ENCODE measurements around the gene JMJD8. TPM values are rescaled to one million over a fixed set of nuclear protein-coding genes. Genes with fewer than 3 reads are reported as not detected.

JMJD8 gene
- total RNA-seq, 1 experiment from 2014 or later: 33.4 TPM

GRCh38 chr16:703406-703805 is 19.3 kb upstream of the JMJD8 start:
- ChIA-PET POLR2A (interaction anchor here (0.5 to 3.2 kb wide), 13 partner anchors 8 to 1292 kb away, joined by 3 to 24 read pairs (median 4); partner anchors contain the start of genes ANTKMT, CIAO3, JMJD8 and METRN), CTCF (interaction anchor here (0.5 to 1.2 kb wide), 9 partner anchors 8 to 1081 kb away, joined by 3 read pairs; partner anchors contain the start of genes ANTKMT, RHOT2 and WDR90)
- no peaks in the 10 kb centered on the region for H3K9me3 Mint-ChIP-seq (ENCODE audit: unreplicated experiment)
- no peak overlapping the region for H3K27ac Mint-ChIP-seq (ENCODE audit: low read depth, unreplicated experiment)
- no peak for TF ChIP-seq CTCF (IDR thresholded peaks at IDR 0.05; ENCODE audit: unreplicated experiment)
- H3K4me1 Mint-ChIP-seq (ENCODE audit: insufficient read depth, unreplicated experiment): peaks cover 10% of the 10 kb centered on the region
- intact Hi-C loops (cut with micrococcal nuclease): no loop called here
- no peak overlapping the region for H3K4me3 Mint-ChIP-seq (ENCODE audit: unreplicated experiment)
- peaks cover 26% of the 10 kb centered on the region for H3K36me3 Mint-ChIP-seq (ENCODE audit: insufficient read depth, unreplicated experiment)
- DNase-seq (ENCODE audit: unreplicated experiment): no peak
- no peaks in the 10 kb centered on the region for H3K27me3 Mint-ChIP-seq (ENCODE audit: insufficient read depth, unreplicated experiment)
- no TSS peak for BruUV-seq (replicated peaks)

GRCh38 chr16:702341-702740 is 18.2 kb upstream of the JMJD8 start:
- Mint-ChIP-seq H3K4me1 (ENCODE audit: insufficient read depth, unreplicated experiment) (no peaks in the 10 kb centered on the region), H3K4me3 (ENCODE audit: unreplicated experiment) (no peak overlapping the region), H3K27me3 (ENCODE audit: insufficient read depth, unreplicated experiment) (no peaks in the 10 kb centered on the region), H3K36me3 (ENCODE audit: insufficient read depth, unreplicated experiment) (peaks cover 37% of the 10 kb centered on the region), H3K9me3 (ENCODE audit: unreplicated experiment) (no peaks in the 10 kb centered on the region), H3K27ac (ENCODE audit: low read depth, unreplicated experiment) (no peak overlapping the region)
- ChIA-PET POLR2A (interaction anchor here (1.6 to 1.8 kb wide), 2 partner anchors 14 to 18 kb away, joined by 8 read pairs; partner anchors contain the start of genes JMJD8 and METRN), CTCF (no interaction called here)
- intact Hi-C loops (cut with micrococcal nuclease): no loop called here
- BruUV-seq (replicated peaks): no TSS peak
- no peak for DNase-seq (ENCODE audit: unreplicated experiment)
- no peak for TF ChIP-seq CTCF (IDR thresholded peaks at IDR 0.05; ENCODE audit: unreplicated experiment)

GRCh38 chr16:700684-701584 is 16.8 kb upstream of the JMJD8 start:
- H3K36me3 Mint-ChIP-seq (ENCODE audit: insufficient read depth, unreplicated experiment): peaks cover 51% of the 10 kb centered on the region
- ChIA-PET CTCF (interaction anchor here (0.9 kb wide), 1 partner anchor 19 kb away, joined by 3 read pairs; no protein-coding TSS in a partner anchor), POLR2A (interaction anchor here (1.3 kb wide), 1 partner anchor 11 kb away, joined by 3 read pairs; no protein-coding TSS in a partner anchor)
- H3K4me1 Mint-ChIP-seq (ENCODE audit: insufficient read depth, unreplicated experiment): peaks cover 1% of the 10 kb centered on the region
- H3K4me3 Mint-ChIP-seq (ENCODE audit: unreplicated experiment): no peak overlapping the region
- no peaks in the 10 kb centered on the region for H3K9me3 Mint-ChIP-seq (ENCODE audit: unreplicated experiment)
- no peak for DNase-seq (ENCODE audit: unreplicated experiment)
- intact Hi-C loops (cut with micrococcal nuclease): no loop called here
- TF ChIP-seq CTCF (IDR thresholded peaks at IDR 0.05; ENCODE audit: unreplicated experiment): no peak
- no peak overlapping the region for H3K27ac Mint-ChIP-seq (ENCODE audit: low read depth, unreplicated experiment)
- H3K27me3 Mint-ChIP-seq (ENCODE audit: insufficient read depth, unreplicated experiment): no peaks in the 10 kb centered on the region
- no TSS peak for BruUV-seq (replicated peaks)

- H3K27ac Mint-ChIP-seq (ENCODE audit: low read depth, unreplicated experiment): no peak overlapping the region
- no TSS peak for BruUV-seq (replicated peaks)
- H3K36me3 Mint-ChIP-seq (ENCODE audit: insufficient read depth, unreplicated experiment): peaks cover 69% of the 10 kb centered on the region
- H3K9me3 Mint-ChIP-seq (ENCODE audit: unreplicated experiment): no peaks in the 10 kb centered on the region
- TF ChIP-seq CTCF (IDR thresholded peaks at IDR 0.05; ENCODE audit: unreplicated experiment): no peak
- ChIA-PET POLR2A (interaction anchor here (0.6 to 1.9 kb wide), 3 partner anchors 8 to 16 kb away, joined by 3 to 5 read pairs (median 3); partner anchors contain the start of gene METRN), CTCF (interaction anchor here (1.6 kb wide), 1 partner anchor 9 kb away, joined by 3 read pairs; no protein-coding TSS in a partner anchor)
- intact Hi-C loops (cut with micrococcal nuclease): no loop called here
- H3K4me1 Mint-ChIP-seq (ENCODE audit: insufficient read depth, unreplicated experiment): peaks cover 6% of the 10 kb centered on the region
- H3K27me3 Mint-ChIP-seq (ENCODE audit: insufficient read depth, unreplicated experiment): no peaks in the 10 kb centered on the region
- no peak for DNase-seq (ENCODE audit: unreplicated experiment)
- no peak overlapping the region for H3K4me3 Mint-ChIP-seq (ENCODE audit: unreplicated experiment)
These were observed 15.0 kb upstream of the JMJD8 start for GRCh38 chr16:698911-699671.

All from MCF 10A (cell line).